ENCODE measurements around the gene LONP2.
A peak's percentile ranks its signal among the peaks of the same experiment; 100 is the strongest.
"Not testable (repeated sequence)": the region's sequence is repeated elsewhere in the genome, so short reads cannot be mapped to it uniquely, and the experiment has no call there.

Gene LONP2

GRCh38 chr16:48340054-48340453 lies 96.0 kb downstream of the LONP2 start:
- no peak for DNase-seq (ENCODE audit: low spot score)

- no peak for DNase-seq (ENCODE audit: low spot score)
These were observed 98.5 kb downstream of the LONP2 start for GRCh38 chr16:48342591-48342990.

- peak; percentile 42 for DNase-seq (ENCODE audit: low spot score)
These were observed 103.2 kb downstream of the LONP2 start for GRCh38 chr16:48347191-48347865.

- no peak for DNase-seq (ENCODE audit: low spot score)
These were observed 103.9 kb downstream of the LONP2 start for GRCh38 chr16:48347980-48348379.

- no peak for DNase-seq (ENCODE audit: low spot score)
These were observed 106.6 kb downstream of the LONP2 start for GRCh38 chr16:48350736-48351135.

- DNase-seq (ENCODE audit: low spot score): no peak
These were observed 108.7 kb downstream of the LONP2 start for GRCh38 chr16:48352648-48353390.

GRCh38 chr16:48353565-48354163 lies 109.6 kb downstream of the LONP2 start:
- DNase-seq (ENCODE audit: low spot score): peak; percentile 93

- DNase-seq (ENCODE audit: low spot score): not testable (repeated sequence)
These were observed 110.3 kb downstream of the LONP2 start for GRCh38 chr16:48354385-48354784.

GRCh38 chr16:48354877-48355855 lies 111.1 kb downstream of the LONP2 start:
- no peak for DNase-seq (ENCODE audit: low spot score)

GRCh38 chr16:48356633-48357376 lies 112.7 kb downstream of the LONP2 start:
- no peak for DNase-seq (ENCODE audit: low spot score)

- no peak for DNase-seq (ENCODE audit: low spot score)
These were observed 114.3 kb downstream of the LONP2 start for GRCh38 chr16:48358419-48358818.

GRCh38 chr16:48359983-48360382 lies 115.9 kb downstream of the LONP2 start:
- DNase-seq (ENCODE audit: low spot score): no peak

GRCh38 chr16:48361012-48361411 lies 116.9 kb downstream of the LONP2 start:
- no peak for DNase-seq (ENCODE audit: low spot score)

GRCh38 chr16:48361540-48362144 lies 117.5 kb downstream of the LONP2 start:
- DNase-seq (ENCODE audit: low spot score): no peak

- no peak for DNase-seq (ENCODE audit: low spot score)
These were observed 121.0 kb downstream of the LONP2 start for GRCh38 chr16:48365025-48365600.

GRCh38 chr16:48365601-48366164 lies 121.6 kb downstream of the LONP2 start:
- peak; percentile 71 for DNase-seq (ENCODE audit: low spot score)

GRCh38 chr16:48366165-48367093 lies 122.3 kb downstream of the LONP2 start:
- DNase-seq (ENCODE audit: low spot score): peak; percentile 86

- no peak for DNase-seq (ENCODE audit: low spot score)
These were observed 123.4 kb downstream of the LONP2 start for GRCh38 chr16:48367441-48368049.

- DNase-seq (ENCODE audit: low spot score): no peak
These were observed 125.7 kb downstream of the LONP2 start for GRCh38 chr16:48369765-48370164.

Data from NAMALWA (cell line).